OCI-M2 (cell line): ENCODE data around the gene FCHSD1.

Experiments used
- DNase-seq: peaks from one replicate; lab custom pipeline; 2025; ENCODE audit not compliant: unreplicated experiment; lab: John Stamatoyannopoulos, UW

FCHSD1 gene

DNA sequence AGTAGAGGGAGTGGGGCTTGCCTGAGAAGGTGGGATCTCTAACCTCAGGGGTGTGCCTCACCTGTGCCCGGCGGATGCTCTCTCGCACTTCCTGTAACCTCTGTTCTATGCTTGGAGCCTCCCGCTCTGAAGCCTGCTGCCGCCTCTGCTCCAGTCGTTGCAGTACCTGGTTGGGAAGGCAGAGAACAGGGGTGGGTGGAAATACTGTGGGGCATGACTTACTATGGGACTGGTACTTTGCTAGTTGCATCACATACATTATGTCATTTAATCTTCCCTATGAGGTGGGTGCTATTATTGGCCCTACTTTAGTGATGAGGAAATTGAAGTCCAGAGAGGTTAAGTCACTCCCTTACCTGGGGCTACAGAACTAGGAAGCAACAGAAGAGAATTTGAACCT, 5.2 kb downstream of the FCHSD1 start:
- no peak for DNase-seq

DNA sequence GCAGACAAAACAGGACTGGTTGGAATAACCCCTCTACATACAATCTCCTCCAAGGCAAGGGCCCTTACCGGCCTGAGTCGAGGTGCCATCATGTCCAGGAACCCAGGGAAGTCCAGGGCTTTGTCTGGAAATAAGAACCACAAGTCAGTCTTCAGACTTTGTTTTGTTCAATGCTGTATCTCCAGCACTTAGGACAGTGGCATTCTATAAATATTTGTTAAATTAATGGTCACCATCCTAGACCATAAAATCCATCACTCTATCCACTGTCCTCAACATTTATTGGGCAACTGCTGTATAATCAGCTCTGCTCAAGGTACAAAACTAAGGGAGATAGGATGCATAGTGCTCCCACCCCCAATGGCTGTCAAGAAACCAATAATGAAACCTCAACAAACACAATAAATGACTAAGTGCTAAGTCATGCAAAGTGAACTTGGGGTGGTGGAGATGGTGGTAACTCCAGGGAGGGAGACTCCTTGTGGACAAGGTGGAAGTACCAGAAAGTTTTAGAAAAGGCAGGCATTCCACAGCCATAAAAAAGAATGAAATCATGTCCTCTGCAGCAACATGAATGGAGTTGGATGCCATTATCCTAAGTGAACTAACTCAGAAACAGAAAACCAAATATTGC, 9.5 kb downstream of the FCHSD1 start:
- no peak for DNase-seq

DNA sequence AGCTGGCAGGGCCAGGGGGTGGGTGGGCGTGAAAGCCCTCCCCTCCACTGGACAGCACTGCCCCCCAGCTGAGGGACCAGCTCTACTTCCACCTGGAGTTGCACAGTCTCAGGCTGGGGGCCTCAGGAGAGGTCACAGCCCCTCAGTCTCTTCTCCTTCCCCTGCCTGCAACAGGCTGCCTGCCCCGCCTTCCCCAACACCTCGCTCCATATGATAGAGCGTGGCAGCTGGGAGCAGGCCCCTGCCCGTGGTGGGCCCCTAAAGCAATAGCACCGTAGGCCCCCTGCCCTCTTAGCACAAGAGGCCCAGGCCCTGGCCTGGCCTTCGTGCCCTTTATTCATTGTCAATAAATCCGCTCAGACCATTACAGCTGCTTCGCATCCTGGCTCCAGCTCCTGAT, 10.5 kb downstream of the FCHSD1 start:
- no peak for DNase-seq

DNA sequence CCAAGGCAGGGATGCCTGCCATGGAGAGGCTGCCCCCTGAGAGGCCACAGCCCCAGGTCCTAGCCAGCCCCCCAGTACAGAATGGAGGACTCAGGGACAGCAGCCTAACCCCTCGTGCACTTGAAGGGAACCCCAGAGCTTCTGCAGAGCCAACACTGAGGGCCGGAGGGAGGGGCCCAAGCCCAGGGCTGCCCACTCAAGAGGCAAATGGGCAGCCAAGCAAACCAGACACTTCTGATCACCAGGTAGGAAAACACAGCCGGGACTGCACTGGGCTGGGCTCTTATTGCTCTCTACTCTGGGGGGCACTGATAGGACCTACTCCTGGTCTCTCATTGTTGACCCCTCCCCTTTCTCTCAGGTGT, 11.2 kb downstream of the FCHSD1 start:
- DNase-seq: no peak

DNA sequence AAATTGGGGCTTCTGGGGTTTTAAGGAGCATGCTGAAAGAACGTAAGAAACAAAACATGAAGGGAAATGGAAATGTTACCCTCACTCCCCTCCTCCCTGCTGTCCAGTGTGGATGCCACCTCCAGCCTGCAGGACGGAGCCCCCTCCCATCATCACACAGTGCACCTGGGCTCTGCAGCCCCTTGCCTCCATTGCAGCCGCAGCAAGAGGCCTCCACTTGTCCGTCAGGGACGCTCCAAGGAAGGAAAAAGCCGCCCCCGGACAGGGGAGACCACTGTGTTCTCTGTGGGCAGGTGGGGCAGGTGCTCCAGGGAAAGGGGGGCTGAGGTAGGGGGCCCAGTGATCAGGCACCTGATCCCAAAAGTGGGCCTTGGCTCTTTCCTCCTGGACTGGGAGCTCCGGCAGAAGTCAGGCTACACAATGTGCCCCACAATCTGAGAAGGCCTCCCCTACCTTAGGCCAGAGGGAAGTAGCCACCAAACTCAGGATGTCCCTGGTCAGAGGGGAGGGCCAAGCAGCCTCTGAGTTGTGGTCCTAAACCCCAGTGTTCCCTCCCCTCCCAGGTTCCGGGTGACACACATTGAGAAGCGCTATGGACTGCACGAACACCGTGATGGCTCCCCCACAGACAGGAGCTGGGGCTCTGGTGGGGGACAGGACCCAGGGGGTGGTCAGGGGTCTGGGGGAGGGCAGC, 11.7 kb downstream of the FCHSD1 start:
- DNase-seq: no peak

DNA sequence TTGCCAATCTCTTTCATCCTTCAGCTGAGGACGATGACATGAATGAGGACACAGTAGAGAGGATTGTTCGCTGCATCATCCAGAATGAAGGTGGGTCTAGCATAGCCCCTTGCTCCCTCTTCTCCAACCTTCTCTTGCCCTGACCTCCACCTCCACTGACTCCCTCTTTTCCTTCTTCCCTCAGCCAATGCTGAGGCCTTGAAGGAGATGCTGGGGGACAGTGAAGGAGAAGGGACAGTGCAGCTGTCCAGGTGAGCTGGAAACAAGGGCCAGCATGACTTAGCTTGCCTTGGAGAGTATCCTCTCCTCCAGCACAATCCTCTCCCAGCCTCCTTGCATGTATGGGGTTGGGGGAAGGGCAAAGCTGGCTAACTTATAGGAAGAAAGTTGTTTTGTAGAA, 12.4 kb downstream of the FCHSD1 start:
- DNase-seq: no peak

DNA sequence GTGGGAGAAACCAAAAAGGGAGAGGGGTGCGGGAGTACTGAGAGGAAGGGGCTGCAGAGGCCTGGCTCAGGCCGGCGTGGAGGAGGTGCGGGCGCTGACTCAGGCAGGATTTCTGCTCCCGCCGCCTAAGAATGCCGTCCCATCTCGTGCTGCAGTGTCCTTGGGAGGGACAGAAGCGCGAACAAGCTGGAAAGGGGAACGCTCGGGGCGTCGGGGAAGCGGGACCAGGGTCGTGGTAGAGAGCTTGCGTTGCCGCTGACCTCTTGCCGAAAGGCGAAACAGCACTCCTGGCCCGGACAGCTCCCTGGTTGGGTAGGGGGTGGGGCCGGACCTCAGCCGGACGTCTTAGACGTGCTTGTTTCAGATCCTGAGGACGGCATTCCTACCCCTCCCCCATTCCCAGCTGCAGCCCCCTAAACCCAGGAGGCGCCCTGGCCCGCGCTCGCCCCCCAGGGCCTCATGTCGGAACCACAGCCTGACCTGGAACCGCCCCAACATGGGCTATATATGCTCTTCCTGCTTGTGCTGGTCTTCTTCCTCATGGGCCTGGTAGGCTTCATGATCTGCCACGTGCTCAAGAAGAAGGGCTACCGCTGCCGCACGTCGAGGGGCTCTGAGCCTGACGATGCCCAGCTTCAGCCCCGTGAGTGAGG, 13.3 kb downstream of the FCHSD1 start:
- no peak for DNase-seq

DNA sequence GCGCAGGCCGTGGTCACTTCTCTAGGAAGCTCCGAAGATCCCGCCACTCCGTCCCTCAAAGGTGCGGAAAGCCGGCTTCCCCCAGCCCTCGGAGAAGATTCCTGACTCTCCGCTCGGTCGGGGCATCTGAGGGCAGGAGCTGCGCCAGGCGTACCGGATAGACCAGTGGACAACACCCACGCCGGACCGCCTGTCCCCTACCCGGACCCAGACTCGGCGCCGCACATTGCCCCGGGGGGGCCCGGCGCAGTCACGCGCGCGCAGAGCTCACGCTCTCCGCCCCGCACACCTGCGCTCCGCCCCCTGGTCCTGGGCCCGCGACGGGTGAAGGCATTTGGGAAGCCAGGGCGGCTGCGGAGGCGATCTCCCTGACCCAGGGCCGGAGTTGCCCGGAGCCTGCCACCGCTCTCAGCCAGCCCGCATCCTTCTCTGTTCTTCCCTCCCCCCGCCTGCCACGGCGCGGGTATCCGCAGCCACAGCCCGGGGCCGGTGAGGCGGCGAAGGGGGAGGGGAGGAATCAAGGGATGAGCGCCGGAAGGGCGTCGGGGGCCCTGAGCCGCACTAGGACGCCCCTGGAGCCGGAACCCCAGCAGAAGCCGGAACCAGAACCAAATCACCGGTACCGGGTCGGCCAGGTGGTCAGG, 14.0 kb downstream of the FCHSD1 start:
- DNase-seq: no peak

DNA sequence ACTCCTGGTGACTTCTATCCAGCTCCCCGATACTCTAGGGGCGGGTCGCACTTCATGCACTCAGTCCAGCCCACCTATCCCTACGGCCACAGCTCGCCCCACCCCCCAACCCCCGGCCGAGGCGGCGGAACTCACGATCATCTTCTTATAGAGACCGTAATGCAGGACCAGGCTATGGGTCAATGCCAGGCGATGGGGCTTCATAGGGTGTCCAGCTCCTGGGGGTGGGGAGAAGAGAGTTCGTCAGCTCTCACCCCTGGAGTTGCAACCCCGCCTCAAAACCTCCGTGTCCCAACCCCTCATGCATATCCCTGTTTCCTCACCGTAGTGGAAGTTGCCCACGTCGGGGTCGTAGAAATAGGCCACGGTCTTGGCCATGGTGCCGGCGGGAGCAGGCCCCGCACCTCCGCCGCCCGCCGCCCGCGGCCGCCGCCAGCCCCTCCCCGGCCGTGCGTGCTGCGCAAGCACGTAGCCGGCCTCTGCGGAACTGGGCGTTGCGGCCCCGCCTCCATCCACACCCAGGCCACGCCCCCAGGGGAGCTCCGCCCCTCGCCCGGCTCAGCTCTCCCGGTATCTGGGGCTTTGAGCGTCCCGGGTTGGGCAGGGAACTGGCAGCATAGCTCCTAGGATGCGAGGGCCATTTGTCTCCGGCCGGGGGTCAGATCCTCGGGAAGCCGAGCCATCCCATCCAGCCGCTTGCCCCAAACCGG, 14.7 kb downstream of the FCHSD1 start, which contains the start of the genes HDAC3 and RELL2:
TSS of gene HDAC3 (minus strand) at position 437 of the 710 bp plus-strand sequence. CDS start at position 378, 59 bp downstream.
TSS of gene RELL2 (plus strand) at position 585 of the 710 bp plus-strand sequence. CDS start 1,229 bp downstream, outside the sequence.
- peak; percentile 23 for DNase-seq

DNA sequence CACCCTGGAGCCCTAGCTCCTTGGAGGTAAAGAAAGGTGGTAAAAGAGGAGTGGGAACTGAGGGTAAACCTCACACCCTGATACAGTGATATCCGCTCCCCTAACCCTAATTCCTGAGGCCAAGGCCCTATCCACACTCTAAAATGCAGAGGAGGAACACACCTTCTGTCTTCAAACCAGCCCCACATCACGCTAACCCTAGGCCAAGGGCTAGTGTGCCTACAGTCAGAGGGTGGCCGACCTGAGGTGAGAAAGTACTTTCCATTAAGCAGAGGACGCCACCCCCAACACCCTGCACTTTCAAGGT, 15.2 kb downstream of the FCHSD1 start:
- no peak for DNase-seq

DNA sequence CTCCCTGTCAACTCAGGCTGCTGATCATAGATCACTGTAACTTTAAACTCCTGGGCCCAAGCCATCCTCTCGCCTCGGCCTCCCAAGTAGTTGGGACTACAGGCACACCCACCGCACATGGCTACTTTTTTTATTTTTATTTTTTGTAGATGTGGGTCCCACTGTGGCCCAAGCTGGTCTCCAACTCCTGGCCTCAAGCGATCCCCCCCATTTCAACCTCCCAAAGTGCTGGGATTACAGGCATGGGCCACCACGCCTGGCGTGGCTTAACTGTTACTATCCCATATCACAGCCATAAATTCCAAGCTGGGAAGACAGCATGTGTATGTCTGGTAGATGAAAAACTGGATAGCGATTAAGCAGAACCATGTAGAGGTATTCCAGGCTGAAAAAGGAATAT, 15.6 kb downstream of the FCHSD1 start:
- no peak for DNase-seq

DNA sequence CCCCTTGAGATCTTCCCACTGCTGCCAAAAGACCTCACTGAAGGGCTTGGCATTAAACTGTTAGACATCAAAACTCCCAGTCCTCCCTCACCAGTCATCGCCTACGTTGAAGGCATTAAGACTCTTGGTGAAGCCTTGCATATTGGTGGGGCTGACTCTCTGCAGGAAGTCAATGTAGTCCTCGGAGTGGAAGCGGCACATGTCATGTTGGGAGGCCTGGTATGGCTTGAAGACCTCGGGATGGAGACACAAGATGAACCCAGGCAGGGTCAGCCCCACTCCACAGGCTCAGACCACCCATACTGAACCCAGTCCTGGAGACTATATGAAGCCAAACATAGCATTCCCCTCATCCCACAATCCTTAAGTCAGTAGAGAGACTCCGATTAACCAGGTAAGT, 16.5 kb downstream of the FCHSD1 start:
- DNase-seq: no peak

DNA sequence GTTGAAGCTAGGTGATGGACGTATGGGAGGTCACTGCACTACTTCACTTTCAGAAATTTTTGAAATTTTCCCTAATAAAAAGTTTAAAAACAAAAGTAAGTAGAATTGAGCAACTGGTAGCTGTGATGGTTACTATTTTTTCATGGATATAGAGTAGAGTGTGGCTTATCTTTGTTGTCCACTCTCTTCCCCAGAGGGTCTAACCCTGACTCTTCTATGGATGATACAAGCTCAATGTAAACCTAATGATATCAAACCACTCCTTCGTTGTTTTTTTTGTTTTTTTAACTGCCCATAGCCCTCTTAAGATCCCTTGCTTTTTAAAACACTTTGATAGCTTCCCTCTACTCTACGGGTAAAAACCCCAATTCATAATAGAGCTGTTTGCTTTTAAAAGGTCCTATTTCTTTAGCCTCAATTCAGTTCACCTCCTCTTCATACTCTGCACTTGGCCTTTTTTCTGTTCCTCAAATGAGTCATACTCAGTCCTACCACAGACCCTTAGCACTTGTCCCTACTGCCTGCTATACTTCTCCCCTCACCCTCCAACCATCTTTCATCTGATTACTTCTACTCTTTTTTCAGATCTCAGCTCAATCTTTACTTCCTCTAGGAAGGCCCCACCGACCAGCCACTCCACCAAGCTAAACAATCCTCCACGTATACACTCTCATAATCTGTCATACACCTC, 17.2 kb downstream of the FCHSD1 start:
- DNase-seq: no peak

DNA sequence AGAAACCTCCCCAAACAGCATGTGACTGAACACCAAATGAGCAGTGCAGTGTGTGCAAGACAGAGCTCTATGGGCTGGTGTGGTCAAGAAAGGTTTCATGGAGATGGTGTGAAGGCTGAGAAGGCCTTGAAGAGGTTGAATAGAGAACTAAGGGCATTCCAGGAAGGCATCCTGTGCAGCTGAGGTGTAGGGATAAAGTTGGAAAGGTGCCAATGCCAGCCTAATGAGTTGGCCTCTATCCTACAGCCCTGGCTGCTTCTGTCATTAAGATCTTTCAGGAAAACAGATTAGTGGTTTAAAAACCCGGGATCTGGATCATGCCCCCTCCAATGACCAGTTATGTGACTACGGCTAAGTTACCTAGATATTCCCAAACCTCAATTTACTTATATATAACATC, 18.6 kb downstream of the FCHSD1 start:
- DNase-seq: no peak

DNA sequence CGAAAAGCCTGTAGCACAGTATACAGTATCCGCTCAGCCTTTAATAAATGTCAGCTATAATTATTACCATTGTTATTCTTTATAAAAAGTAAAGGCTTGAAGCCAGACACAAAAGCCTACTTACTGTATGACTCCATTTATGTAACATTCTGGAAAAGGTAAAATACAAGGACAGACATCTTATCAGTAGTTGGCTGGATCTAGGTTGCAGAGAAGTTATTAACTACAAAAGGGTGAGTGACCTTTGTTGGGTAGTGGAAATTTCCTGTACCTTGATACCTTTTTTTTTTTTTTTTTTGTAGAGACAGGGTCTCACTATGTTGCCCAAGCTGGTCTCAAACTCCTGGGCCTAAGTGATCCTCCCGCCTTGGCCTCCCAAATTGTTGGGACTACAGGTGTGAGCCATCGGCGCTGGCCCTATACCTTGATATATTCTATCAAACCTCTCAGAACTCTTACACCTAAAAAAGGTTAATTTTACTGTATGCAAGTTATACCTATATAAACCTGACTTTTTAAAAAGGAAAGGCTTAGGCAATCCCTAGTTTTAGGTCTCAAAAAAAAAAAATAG, 20.6 kb downstream of the FCHSD1 start:
- DNase-seq: no peak

DNA sequence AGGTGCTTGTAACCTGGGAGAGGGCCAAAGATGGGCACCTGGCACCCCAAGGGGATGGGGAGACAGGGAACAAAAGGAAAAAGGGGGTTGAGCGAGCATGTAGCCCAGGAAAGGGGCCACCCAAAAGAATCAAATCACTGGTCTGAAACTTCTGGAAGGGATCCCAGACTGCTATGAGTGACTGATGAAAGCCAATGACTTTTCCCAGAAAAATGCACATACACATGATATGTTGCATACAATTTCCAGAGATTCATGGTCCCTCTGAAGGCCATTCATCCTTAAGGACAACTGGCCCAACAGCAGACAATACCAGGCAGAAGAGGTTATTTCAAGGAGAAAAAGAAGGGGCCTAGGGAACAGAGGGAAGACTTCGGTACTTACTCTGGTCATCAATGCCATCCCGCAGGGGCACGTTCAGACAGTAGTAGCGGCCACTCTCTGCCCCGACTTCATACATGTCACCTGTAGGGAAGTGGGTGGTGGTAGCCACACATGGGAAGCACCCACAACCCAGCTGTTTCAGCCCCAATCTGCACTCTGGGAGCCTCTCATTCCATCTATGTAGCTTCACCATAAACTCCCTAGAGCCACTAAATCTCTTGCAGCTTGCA, 22.9 kb downstream of the FCHSD1 start:
- no peak for DNase-seq

DNA sequence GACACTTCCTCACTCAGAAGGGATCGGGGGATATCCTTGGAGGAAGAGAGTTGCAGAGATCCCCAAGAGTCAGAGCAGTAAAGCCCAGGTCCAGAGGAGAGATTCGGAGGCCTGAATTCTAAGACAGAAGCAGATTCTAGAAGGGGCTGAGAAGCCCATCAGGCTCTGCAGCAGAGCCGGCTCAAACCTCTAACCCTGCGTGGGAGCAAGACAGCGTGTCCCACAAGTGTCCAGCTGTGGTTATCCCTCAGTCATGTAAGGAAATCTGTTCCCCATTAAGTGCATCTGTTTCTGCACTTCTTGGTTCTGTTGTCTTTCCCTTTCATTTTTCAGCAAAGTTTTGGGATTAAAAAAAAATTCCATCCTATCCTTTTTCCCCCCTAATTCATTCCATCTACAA, 27.6 kb downstream of the FCHSD1 start:
- DNase-seq: no peak

DNA sequence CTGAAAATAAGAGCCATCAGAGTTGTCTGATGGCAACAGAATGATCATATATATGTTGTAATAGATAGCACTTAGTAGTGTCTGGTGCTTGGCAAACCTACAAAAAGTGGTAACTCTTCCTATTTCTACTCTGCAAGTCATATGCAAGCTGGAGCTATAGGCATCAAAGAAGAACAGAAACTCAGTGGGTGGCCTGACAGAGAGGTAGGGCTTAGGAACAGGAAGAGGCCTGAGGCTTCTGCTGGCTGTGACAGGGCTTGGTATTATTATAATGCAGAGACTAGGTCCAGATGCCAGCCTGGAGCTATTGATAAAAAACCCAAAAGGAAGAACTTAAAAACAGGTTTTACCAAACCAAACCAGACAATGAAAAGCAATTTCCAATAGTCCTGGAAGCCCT, 28.0 kb downstream of the FCHSD1 start:
- DNase-seq: no peak

DNA sequence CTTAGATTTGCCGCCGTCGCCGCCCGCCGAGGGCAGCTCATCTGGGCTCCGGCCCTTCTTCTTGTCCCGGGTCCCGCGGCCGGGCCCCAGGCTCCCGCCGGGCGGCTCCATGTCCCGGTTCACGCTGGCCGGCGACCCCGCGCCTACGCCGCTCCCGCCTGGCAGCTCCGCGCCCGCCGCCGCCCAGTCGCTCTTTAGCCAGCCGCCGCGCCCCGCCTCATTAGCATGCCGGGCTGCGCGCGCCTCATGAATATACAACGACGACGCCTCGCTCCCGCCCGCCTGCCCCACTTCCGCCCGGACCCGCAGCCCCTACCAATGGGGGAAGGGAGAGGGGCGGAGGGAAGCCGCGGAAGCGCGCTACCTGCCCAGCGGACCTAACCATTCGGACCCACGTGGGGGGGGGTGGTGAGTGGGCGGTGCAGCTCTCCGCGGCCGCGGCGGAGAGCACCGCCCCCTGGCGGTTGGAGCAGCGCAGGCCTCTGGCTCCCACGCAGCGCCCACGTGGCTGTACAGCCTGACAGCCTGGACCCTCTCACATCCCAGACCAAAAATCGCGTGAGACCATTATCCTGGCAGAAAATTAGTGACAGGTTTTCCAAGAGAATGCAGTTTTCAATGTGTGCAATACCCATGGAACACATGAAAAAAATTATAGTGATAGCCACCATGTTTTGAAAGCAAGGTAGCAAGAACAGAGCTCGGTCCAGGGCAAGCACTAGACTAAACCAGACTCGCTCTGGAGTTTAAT, 32.2 kb downstream of the FCHSD1 start, which contains the start of gene DIAPH1:
TSS of gene DIAPH1 (minus strand) at position 197 of the 751 bp plus-strand sequence. CDS start at position 111, 86 bp downstream.
- DNase-seq: peak; percentile 45
